Gastrocnemius medialis (tissue), 4 donors: ENCODE data around the gene PDLIM4.

Experiments used
- CTCF ChIP-seq, 5 experiments: fragments of 450-650 bp in 3 of 5; fragments of 200-600 bp in 2 of 5; sonication (generic) in 2 of 5; IDR thresholded peaks in 4 of 5; conservative IDR thresholded peaks in 1 of 5; 1 replicate in 4 of 5; 2 replicates in 1 of 5; pipeline ENCODE4 v1.5.1; 2016 to 2019; ENCODE audit warnings: antibody characterized with exemption in 5 of 5, mild to moderate bottlenecking in 3 of 5, moderate library complexity in 3 of 5
- POLR2A ChIP-seq, 2 donors: fragments of 450-650 bp; IDR thresholded peaks; one replicate each; pipeline ENCODE4 v1.6.1; 2017; ENCODE audit warnings: antibody characterized with exemption in 2 of 2, mild to moderate bottlenecking in 2 of 2, moderate library complexity in 2 of 2

- TF ChIP-seq CTCF (IDR thresholded peaks at IDR 0.05 in 4 of 5, conservative IDR thresholded peaks at IDR 0.05 in 1 of 5) (no peak), POLR2A (IDR thresholded peaks at IDR 0.05) (no peak)
These were observed 39.0 kb downstream of the PDLIM4 start for GRCh38 chr5:132296412-132297016.
